A375 (cell line): ENCODE measurements around the gene VCP. TPM values are rescaled to one million over a fixed set of nuclear protein-coding genes. Genes with fewer than 3 reads are reported as not detected.

Source experiments
- small RNA-seq: library from RNA; depleted of rRNA; stranded (forward); fragments of <200 nt; gene quantifications from one replicate; pipeline ENCODE3, GENCODE V24; 2014
- total RNA-seq: library from RNA; depleted of rRNA; stranded (reverse); fragments of >200 nt; shearing (Covaris generic); gene quantifications from 2 replicates; pipeline ENCODE4 v1.2.3, GENCODE V29; 2014; rRNA removed

The VCP gene
- total RNA-seq: 230 and 251 TPM in 2 replicates

DNA sequence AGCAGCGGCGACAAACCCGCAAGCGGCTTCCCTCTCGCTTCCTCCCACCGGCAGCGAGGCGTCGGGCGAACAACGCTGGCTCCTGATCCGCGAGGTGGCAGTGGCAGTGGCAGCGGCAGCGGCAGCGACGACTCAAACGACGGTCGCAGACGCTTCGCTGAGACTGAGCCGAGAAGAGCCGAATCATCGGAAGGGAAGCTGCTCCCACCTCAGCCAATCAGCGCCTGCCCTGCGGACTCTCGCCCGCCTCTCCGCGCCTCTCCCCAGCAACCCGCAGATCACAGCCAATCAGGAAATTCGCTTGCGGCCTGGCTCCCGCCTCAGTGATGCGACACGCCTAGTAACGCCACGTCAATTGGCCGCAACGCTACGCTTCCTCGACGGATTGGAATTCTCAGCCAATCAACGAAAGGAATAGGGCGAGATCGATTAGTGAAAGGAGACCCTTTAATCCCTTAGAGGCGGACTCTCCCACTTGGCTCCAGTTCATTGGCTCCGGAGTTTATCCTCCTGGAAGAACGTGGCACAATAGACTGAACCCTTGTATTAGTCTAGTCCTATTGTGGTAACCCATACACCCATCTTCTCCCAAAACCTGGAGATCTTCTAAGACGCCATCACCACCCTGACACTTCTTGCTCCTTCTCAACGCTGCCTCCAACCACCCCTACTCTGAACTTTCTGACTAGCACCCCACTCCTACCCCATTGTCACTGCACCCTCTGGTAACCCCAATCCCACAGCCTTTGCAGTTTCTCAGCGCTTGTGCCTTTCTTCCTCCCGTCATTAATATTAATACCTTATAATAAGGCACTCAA, at the start of gene VCP:
Gene VCP (minus strand): TSS at position 165 of the 818 bp plus-strand sequence. CDS start 272 bp downstream, outside the sequence.

GRCh38 chr9:35115680-35116538, 43.5 kb upstream of the VCP start, which contains the start of gene ATOSB:
ATOSB (minus strand) TSS chr9:35115862; CDS start chr9:35108274, 7,588 bp downstream.

GRCh38 chr9:35102769-35103659, 30.6 kb upstream of the VCP start, which contains the start of gene STOML2:
STOML2 (minus strand) TSS chr9:35103131; CDS start chr9:35103094, 37 bp downstream.

DNA sequence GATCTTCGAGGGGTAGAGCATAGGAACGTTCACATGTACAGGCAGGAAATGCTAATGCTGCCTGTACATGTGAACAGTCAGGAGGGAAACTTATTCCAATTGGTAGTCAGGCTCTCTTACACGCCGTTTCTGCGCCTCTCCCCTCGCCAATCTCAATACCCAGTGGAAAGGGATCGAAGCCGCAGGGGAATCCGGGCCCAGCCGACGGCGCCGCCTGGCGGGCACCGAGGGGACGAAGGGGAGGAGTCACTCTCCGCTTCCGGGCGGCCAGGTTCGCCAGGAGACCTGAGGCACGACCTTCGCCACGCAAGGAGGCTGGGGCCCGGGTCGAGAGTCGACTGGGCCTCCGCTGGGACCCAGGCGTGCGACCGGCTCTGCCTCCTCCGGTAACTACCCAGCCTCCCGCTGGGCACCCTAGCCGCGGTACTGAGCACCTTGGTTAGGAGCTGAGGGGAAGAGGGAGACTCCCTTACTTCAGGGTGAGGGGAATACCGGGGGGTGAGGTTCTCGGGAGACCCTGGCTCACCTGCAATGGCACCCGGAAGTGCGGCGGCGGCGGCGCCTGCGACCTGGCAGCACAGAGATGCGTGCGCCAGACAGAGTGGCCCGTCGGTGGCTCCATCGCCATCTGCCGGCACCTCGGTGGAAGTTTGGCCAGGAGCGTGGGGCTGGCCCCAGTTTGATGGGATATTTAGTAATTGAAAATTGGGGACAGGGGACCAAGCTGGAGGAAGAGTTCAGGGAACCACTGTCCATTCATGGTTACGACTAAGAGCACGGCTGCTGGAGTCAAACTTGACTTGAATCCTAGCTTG, 23.8 kb upstream of the VCP start, which contains the start of gene PIGO:
Gene PIGO (minus strand): TSS at position 557 of the 815 bp plus-strand sequence. CDS start 1,026 bp downstream, outside the sequence.

GRCh38 chr9:35079426-35080341, 7.3 kb upstream of the VCP start, which contains the start of gene FANCG:
FANCG (minus strand) TSS chr9:35079942; CDS start chr9:35079524, 418 bp downstream.

Small RNA genes within 50 kb of the gene (small RNA-seq; reads per million reads assigned to genes)
- gene RN7SL338P: not detected

Other genes starting within 250 kb of the VCP start
- gene PHF24, start 114.3 kb downstream of the VCP start, total RNA-seq: not detected in 2 replicates
- gene DNAJB5, start 82.9 kb downstream of the VCP start, total RNA-seq: 3.5 and 6.3 TPM in 2 replicates
- gene FANCG, start 7.3 kb upstream of the VCP start, total RNA-seq: 47.9 and 62.3 TPM in 2 replicates
- gene PIGO, start 24.0 kb upstream of the VCP start, total RNA-seq: 40.4 and 45.0 TPM in 2 replicates
- gene STOML2, start 30.5 kb upstream of the VCP start, total RNA-seq: 310 and 334 TPM in 2 replicates
- 20.9 and 22.9 TPM in 2 replicates for gene ATOSB, start 43.2 kb upstream of the VCP start, total RNA-seq
- 9.1 and 10.4 TPM in 2 replicates for gene UNC13B, start 89.4 kb upstream of the VCP start, total RNA-seq